Measurements from ENCODE around the gene RRP1. TPM values are rescaled to one million over a fixed set of nuclear protein-coding genes. Genes with fewer than 3 reads are reported as not detected.

RRP1 gene
- total RNA-seq, 2 experiments from 2014 or later = 50.3 to 55.0 TPM

GRCh38 chr21:43749651-43750262 lies 39.6 kb upstream of the RRP1 start:
- H3K27ac ChIP-seq (ENCODE audit: low read depth, low read length, poor library complexity, severe bottlenecking) = no peak overlapping the region
- H3K4me1 ChIP-seq (ENCODE audit: insufficient read depth, low read length, poor library complexity, severe bottlenecking) = no peaks in the 10 kb centered on the region
- POLR2A ChIA-PET = no interaction called here
- CTCF ChIA-PET (ENCODE audit: unreplicated experiment) = no interaction called here
- intact Hi-C loops (cut with micrococcal nuclease; ENCODE audit: unreplicated experiment) = no loop called here
- no peaks in the 10 kb centered on the region for H4K20me1 ChIP-seq (ENCODE audit: insufficient read depth, low read length)
- no peak overlapping the region for H3K4me3 ChIP-seq (ENCODE audit: low read depth, low read length, poor library complexity, severe bottlenecking)
- TF ChIP-seq EZH2phosphoT487 (IDR thresholded peaks at IDR 0.05; ENCODE audit: borderline replicate concordance, low read depth, low read length) (no peak), CTCF (conservative IDR thresholded peaks at IDR 0.05; ENCODE audit: low read length) (no peak)
- H3K36me3 ChIP-seq (ENCODE audit: insufficient read depth, low read length) = peaks cover 22% of the 10 kb centered on the region
- no peaks in the 10 kb centered on the region for H3K9me3 ChIP-seq (ENCODE audit: low read length)
- H3K4me2 ChIP-seq (ENCODE audit: low read length) = no peak overlapping the region
- no peak for DNase-seq (ENCODE audit: low spot score)
- no peak overlapping the region for H2AFZ ChIP-seq (ENCODE audit: low read length)
- H3K9me2 ChIP-seq (ENCODE audit: insufficient read depth, low read length) = no peaks in the 10 kb centered on the region
- no TSS peak for BruUV-seq (replicated peaks)
- H3K79me2 ChIP-seq (ENCODE audit: insufficient read depth, low read depth, low read length) = no peaks in the 10 kb centered on the region

- Histone ChIP-seq H3K4me3 (ENCODE audit: low read depth, low read length, poor library complexity, severe bottlenecking) (no peak overlapping the region), H2AFZ (ENCODE audit: low read length) (no peak overlapping the region), H3K4me2 (ENCODE audit: low read length) (no peak overlapping the region), H3K79me2 (ENCODE audit: insufficient read depth, low read depth, low read length) (no peaks in the 10 kb centered on the region), H4K20me1 (ENCODE audit: insufficient read depth, low read length) (no peaks in the 10 kb centered on the region), H3K27ac (ENCODE audit: low read depth, low read length, poor library complexity, severe bottlenecking) (no peak overlapping the region), H3K9me3 (ENCODE audit: low read length) (no peaks in the 10 kb centered on the region), H3K4me1 (ENCODE audit: insufficient read depth, low read length, poor library complexity, severe bottlenecking) (no peaks in the 10 kb centered on the region), H3K36me3 (ENCODE audit: insufficient read depth, low read length) (peaks cover 27% of the 10 kb centered on the region), H3K9me2 (ENCODE audit: insufficient read depth, low read length) (no peaks in the 10 kb centered on the region)
- intact Hi-C loops (cut with micrococcal nuclease; ENCODE audit: unreplicated experiment) = no loop called here
- BruUV-seq (replicated peaks) = no TSS peak
- no peak for DNase-seq (ENCODE audit: low spot score)
- no peak for TF ChIP-seq EZH2phosphoT487 (IDR thresholded peaks at IDR 0.05; ENCODE audit: borderline replicate concordance, low read depth, low read length)
- CTCF ChIA-PET (ENCODE audit: unreplicated experiment) = no interaction called here
- POLR2A ChIA-PET = no interaction called here
Observed at GRCh38 chr21:43750339-43751033, 38.9 kb upstream of the RRP1 start.

GRCh38 chr21:43751955-43752591 lies 37.3 kb upstream of the RRP1 start:
- H3K4me3 ChIP-seq (ENCODE audit: low read depth, low read length, poor library complexity, severe bottlenecking) = no peak overlapping the region
- H3K9me2 ChIP-seq (ENCODE audit: insufficient read depth, low read length) = no peaks in the 10 kb centered on the region
- ChIA-PET CTCF (ENCODE audit: unreplicated experiment) (no interaction called here), POLR2A (no interaction called here)
- H3K79me2 ChIP-seq (ENCODE audit: insufficient read depth, low read depth, low read length) = no peaks in the 10 kb centered on the region
- H3K4me1 ChIP-seq (ENCODE audit: insufficient read depth, low read length, poor library complexity, severe bottlenecking) = no peaks in the 10 kb centered on the region
- DNase-seq (ENCODE audit: low spot score) = no peak
- TF ChIP-seq EZH2phosphoT487 (IDR thresholded peaks at IDR 0.05; ENCODE audit: borderline replicate concordance, low read depth, low read length) = no peak
- TF ChIP-seq CTCF (conservative IDR thresholded peaks at IDR 0.05; ENCODE audit: low read length) = no peak
- BruUV-seq (replicated peaks) = no TSS peak
- intact Hi-C loops (cut with micrococcal nuclease; ENCODE audit: unreplicated experiment) = no loop called here
- H3K9me3 ChIP-seq (ENCODE audit: low read length) = no peaks in the 10 kb centered on the region
- peaks cover 34% of the 10 kb centered on the region for H3K36me3 ChIP-seq (ENCODE audit: insufficient read depth, low read length)
- H2AFZ ChIP-seq (ENCODE audit: low read length) = no peak overlapping the region
- H3K27ac ChIP-seq (ENCODE audit: low read depth, low read length, poor library complexity, severe bottlenecking) = no peak overlapping the region
- H4K20me1 ChIP-seq (ENCODE audit: insufficient read depth, low read length) = no peaks in the 10 kb centered on the region
- no peak overlapping the region for H3K4me2 ChIP-seq (ENCODE audit: low read length)

All from OCI-LY7 (cell line).